GM12874 (cell line): ENCODE measurements around the gene PARD3B.

Experiments
- CTCF ChIP-seq: IDR thresholded peaks from 2 replicates; pipeline ENCODE4 v1.5.1; 2011; ENCODE audit warnings: low read depth, mild to moderate bottlenecking, control low read depth, low read length, moderate library complexity; ENCODE audit not compliant: insufficient read depth

Gene PARD3B

GRCh38 chr2:205650450-205650849, 1105.2 kb downstream of the PARD3B start:
- no peak for TF ChIP-seq CTCF

GRCh38 chr2:205650931-205651330, 1105.7 kb downstream of the PARD3B start:
- TF ChIP-seq CTCF, result no peak

- no peak for TF ChIP-seq CTCF
Measured at GRCh38 chr2:205651719-205652118, 1106.4 kb downstream of the PARD3B start.

- TF ChIP-seq CTCF, result no peak
Measured at GRCh38 chr2:205654878-205655605, 1109.8 kb downstream of the PARD3B start.

GRCh38 chr2:205655779-205656456, 1110.6 kb downstream of the PARD3B start:
- TF ChIP-seq CTCF, result no peak

- TF ChIP-seq CTCF, result no peak
Measured at GRCh38 chr2:205656461-205656860, 1111.2 kb downstream of the PARD3B start.

- TF ChIP-seq CTCF, result no peak
Measured at GRCh38 chr2:205656941-205657340, 1111.7 kb downstream of the PARD3B start.
